Measurements from ENCODE around the gene RHOBTB1. TPM values are rescaled to one million over a fixed set of nuclear protein-coding genes. Genes with fewer than 3 reads are reported as not detected.

Gene RHOBTB1
- total and polyA plus RNA-seq, 2 experiments from 2014 or later, result 18.4 to 40.8 TPM

GRCh38 chr10:60932756-60933155 is 11.2 kb downstream of the RHOBTB1 start:
- Histone ChIP-seq H3K27ac (no peak overlapping the region), H3K9me3 (ENCODE audit: low read depth) (no peaks in the 10 kb centered on the region), H4K20me1 (ENCODE audit: insufficient read depth, poor library complexity, severe bottlenecking) (no peaks in the 10 kb centered on the region), H3K79me2 (peaks cover 24% of the 10 kb centered on the region), H3K36me3 (replicated peaks; ENCODE audit: insufficient read depth, low read depth) (no peaks in the 10 kb centered on the region), H3K4me2 (no peak overlapping the region), H3K4me1 (ENCODE audit: insufficient read depth) (no peaks in the 10 kb centered on the region), H3K4me3 (no peak overlapping the region), H3K27me3 (no peaks in the 10 kb centered on the region), H3K9me2 (replicated peaks; ENCODE audit: insufficient read depth) (no peaks in the 10 kb centered on the region), H2AFZ (no peak overlapping the region)
- no peak for DNase-seq (ENCODE audit: low spot score)
- 54% methylated on average over 4 of the region's 4 CpGs for WGBS (ENCODE audit: low lambda C conversion rate, missing lambda C conversion rate)
- TF ChIP-seq EZH2 (IDR thresholded peaks at IDR 0.05; ENCODE audit: borderline replicate concordance) (no peak), EZH2phosphoT487 (IDR thresholded peaks at IDR 0.05; ENCODE audit: low read depth, severe bottlenecking, unreplicated experiment) (no peak)
- TF ChIP-seq, protein P1, sequence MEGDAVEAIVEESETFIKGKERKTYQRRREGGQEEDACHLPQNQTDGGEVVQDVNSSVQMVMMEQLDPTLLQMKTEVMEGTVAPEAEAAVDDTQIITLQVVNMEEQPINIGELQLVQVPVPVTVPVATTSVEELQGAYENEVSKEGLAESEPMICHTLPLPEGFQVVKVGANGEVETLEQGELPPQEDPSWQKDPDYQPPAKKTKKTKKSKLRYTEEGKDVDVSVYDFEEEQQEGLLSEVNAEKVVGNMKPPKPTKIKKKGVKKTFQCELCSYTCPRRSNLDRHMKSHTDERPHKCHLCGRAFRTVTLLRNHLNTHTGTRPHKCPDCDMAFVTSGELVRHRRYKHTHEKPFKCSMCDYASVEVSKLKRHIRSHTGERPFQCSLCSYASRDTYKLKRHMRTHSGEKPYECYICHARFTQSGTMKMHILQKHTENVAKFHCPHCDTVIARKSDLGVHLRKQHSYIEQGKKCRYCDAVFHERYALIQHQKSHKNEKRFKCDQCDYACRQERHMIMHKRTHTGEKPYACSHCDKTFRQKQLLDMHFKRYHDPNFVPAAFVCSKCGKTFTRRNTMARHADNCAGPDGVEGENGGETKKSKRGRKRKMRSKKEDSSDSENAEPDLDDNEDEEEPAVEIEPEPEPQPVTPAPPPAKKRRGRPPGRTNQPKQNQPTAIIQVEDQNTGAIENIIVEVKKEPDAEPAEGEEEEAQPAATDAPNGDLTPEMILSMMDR (IDR thresholded peaks at IDR 0.05; ENCODE audit: poor library complexity), result no peak

DNA sequence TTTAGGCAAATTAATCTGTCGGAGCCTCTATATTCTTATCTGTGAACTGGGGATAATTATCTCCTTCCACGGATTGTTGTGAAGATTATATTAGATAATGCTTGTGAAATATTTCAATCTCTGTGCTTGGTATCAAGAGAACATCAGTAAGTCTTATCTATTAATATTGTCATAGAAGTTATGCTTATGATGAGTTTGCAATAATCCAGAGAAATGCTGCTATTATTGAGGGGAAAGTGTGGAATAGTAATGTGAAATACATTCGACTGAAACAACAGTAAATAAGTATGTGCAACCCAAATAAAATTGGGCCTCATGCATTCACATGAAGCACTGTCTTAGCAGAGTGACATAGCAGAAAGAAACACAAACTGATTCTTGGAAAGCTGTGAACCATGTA is 13.7 kb downstream of the RHOBTB1 start:
- H3K36me3 ChIP-seq (replicated peaks; ENCODE audit: insufficient read depth, low read depth), result no peaks in the 10 kb centered on the region
- H3K4me3 ChIP-seq, result no peak overlapping the region
- TF ChIP-seq EZH2phosphoT487 (IDR thresholded peaks at IDR 0.05; ENCODE audit: low read depth, severe bottlenecking, unreplicated experiment), result no peak
- no peak for TF ChIP-seq EZH2 (IDR thresholded peaks at IDR 0.05; ENCODE audit: borderline replicate concordance)
- TF ChIP-seq, protein P1 (IDR thresholded peaks at IDR 0.05; ENCODE audit: poor library complexity), result no peak
- H3K27ac ChIP-seq, result no peak overlapping the region
- no peak overlapping the region for H2AFZ ChIP-seq
- H3K4me1 ChIP-seq (ENCODE audit: insufficient read depth), result no peaks in the 10 kb centered on the region
- H3K9me3 ChIP-seq (ENCODE audit: low read depth), result no peaks in the 10 kb centered on the region
- peaks cover 39% of the 10 kb centered on the region for H3K79me2 ChIP-seq
- H3K9me2 ChIP-seq (replicated peaks; ENCODE audit: insufficient read depth), result no peaks in the 10 kb centered on the region
- no peaks in the 10 kb centered on the region for H4K20me1 ChIP-seq (ENCODE audit: insufficient read depth, poor library complexity, severe bottlenecking)
- no peak for DNase-seq (ENCODE audit: low spot score)
- no peaks in the 10 kb centered on the region for H3K27me3 ChIP-seq
- H3K4me2 ChIP-seq, result no peak overlapping the region
- 76% methylated on average over 3 of the region's 3 CpGs for WGBS (ENCODE audit: low lambda C conversion rate, missing lambda C conversion rate)

- Histone ChIP-seq H3K9me2 (replicated peaks; ENCODE audit: insufficient read depth) (no peaks in the 10 kb centered on the region), H3K27me3 (no peaks in the 10 kb centered on the region), H3K4me3 (no peak overlapping the region), H4K20me1 (ENCODE audit: insufficient read depth, poor library complexity, severe bottlenecking) (no peaks in the 10 kb centered on the region), H3K4me1 (ENCODE audit: insufficient read depth) (no peaks in the 10 kb centered on the region), H3K27ac (no peak overlapping the region), H3K4me2 (no peak overlapping the region), H3K79me2 (peaks cover 73% of the 10 kb centered on the region), H3K9me3 (ENCODE audit: low read depth) (no peaks in the 10 kb centered on the region), H3K36me3 (replicated peaks; ENCODE audit: insufficient read depth, low read depth) (no peaks in the 10 kb centered on the region), H2AFZ (no peak overlapping the region)
- DNase-seq (ENCODE audit: low spot score), result no peak
- WGBS (ENCODE audit: low lambda C conversion rate, missing lambda C conversion rate), result 77% methylated on average over 2 of the region's 2 CpGs
- TF ChIP-seq, protein P1 (IDR thresholded peaks at IDR 0.05; ENCODE audit: poor library complexity), result no peak
- no peak for TF ChIP-seq EZH2phosphoT487 (IDR thresholded peaks at IDR 0.05; ENCODE audit: low read depth, severe bottlenecking, unreplicated experiment)
- no peak for TF ChIP-seq EZH2 (IDR thresholded peaks at IDR 0.05; ENCODE audit: borderline replicate concordance)
Measured at GRCh38 chr10:60921633-60922032, 22.4 kb downstream of the RHOBTB1 start.

DNA sequence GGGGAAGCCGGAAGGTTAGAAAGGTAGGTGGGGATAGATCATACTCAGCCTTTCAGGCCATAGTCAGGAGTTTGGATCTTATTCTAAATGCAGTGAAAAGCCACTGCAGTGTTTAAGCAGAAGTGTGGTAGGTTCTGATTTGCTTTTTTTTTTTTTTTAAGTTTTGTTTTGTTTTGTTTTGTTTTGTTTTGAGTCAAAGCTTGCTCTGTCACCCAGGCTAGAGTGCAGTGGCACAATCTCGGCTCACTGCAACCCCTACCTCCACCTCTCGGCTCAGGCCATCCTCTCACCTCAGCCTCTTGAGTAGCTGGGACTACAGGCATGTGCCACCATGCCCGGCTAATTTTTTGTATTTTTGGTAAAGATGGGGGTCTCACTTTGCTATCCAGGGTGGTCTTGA is 23.5 kb downstream of the RHOBTB1 start:
- WGBS (ENCODE audit: low lambda C conversion rate, missing lambda C conversion rate), result 100% methylated on average over 4 of the region's 4 CpGs
- TF ChIP-seq, protein P1 (IDR thresholded peaks at IDR 0.05; ENCODE audit: poor library complexity), result no peak
- no peak for TF ChIP-seq EZH2phosphoT487 (IDR thresholded peaks at IDR 0.05; ENCODE audit: low read depth, severe bottlenecking, unreplicated experiment)
- no peak for TF ChIP-seq EZH2 (IDR thresholded peaks at IDR 0.05; ENCODE audit: borderline replicate concordance)
- DNase-seq (ENCODE audit: low spot score), result no peak
- Histone ChIP-seq H2AFZ (no peak overlapping the region), H3K9me3 (ENCODE audit: low read depth) (no peaks in the 10 kb centered on the region), H3K27ac (no peak overlapping the region), H4K20me1 (ENCODE audit: insufficient read depth, poor library complexity, severe bottlenecking) (no peaks in the 10 kb centered on the region), H3K79me2 (peaks cover 64% of the 10 kb centered on the region), H3K27me3 (no peaks in the 10 kb centered on the region), H3K4me3 (no peak overlapping the region), H3K4me2 (no peak overlapping the region), H3K36me3 (replicated peaks; ENCODE audit: insufficient read depth, low read depth) (no peaks in the 10 kb centered on the region), H3K9me2 (replicated peaks; ENCODE audit: insufficient read depth) (no peaks in the 10 kb centered on the region), H3K4me1 (ENCODE audit: insufficient read depth) (no peaks in the 10 kb centered on the region)
